H1 (cell line): Measurements from ENCODE around the gene GALNT6. TPM values are rescaled to one million over a fixed set of nuclear protein-coding genes. Genes with fewer than 3 reads are reported as not detected.

Experiments used
- CTCF ChIA-PET: fragments of 300-600 bp; sonication (Branson Sonifier 250); formaldehyde crosslinking; loops from one replicate; lab custom pipeline; 2021; ENCODE audit not compliant: partially characterized antibody; lab: Charles Lee
- POLR2A ChIA-PET: fragments of 300-600 bp; sonication (Branson Sonifier 250); formaldehyde crosslinking; loops from one replicate; lab custom pipeline; 2021; ENCODE audit warnings: inconsistent platforms; ENCODE audit not compliant: partially characterized antibody; lab: Charles Lee
- DNase-seq, 2 experiments: peaks; one replicate each; pipeline versions ENCODE4 v3.0.0 to v3.0.0-alpha.2; 2010 to 2022; ENCODE audit warnings: low spot score in 2 of 2, low read depth in 1 of 2, mixed read lengths in 1 of 2
- FAIRE-seq: peaks from 2 replicates; lab custom pipeline; 2011; peaks lifted over from hg19 to GRCh38; lab: Jason Lieb, UNC
- H2AFZ ChIP-seq: 2 replicates; pipeline ENCODE4 v1.8.1; 2012; ENCODE audit warnings: low read length, inconsistent platforms
- H2AK5ac ChIP-seq: 2 replicates; pipeline ENCODE4 v1.6.1; 2013; ENCODE audit warnings: low read depth, low read length
- H2BK120ac ChIP-seq: replicated peaks from 2 replicates; pipeline ENCODE3; 2013; ENCODE audit warnings: low read depth, low read length, inconsistent platforms
- H2BK12ac ChIP-seq: 2 replicates; pipeline ENCODE4 v1.6.1; 2013; ENCODE audit warnings: low read depth, low read length
- H2BK15ac ChIP-seq: 2 replicates; pipeline ENCODE4 v1.6.1; 2013; ENCODE audit warnings: low read length
- H2BK20ac ChIP-seq: 2 replicates; pipeline ENCODE4 v1.6.1; 2013; ENCODE audit warnings: low read length
- H2BK5ac ChIP-seq: 2 replicates; pipeline ENCODE4 v1.6.1; 2013; ENCODE audit warnings: low read depth, low read length
- H3K14ac ChIP-seq: 2 replicates; pipeline ENCODE4 v1.6.1; 2013; ENCODE audit warnings: inconsistent platforms; ENCODE audit not compliant: insufficient read length
- H3K18ac ChIP-seq: 2 replicates; pipeline ENCODE4 v1.6.1; 2013; ENCODE audit warnings: low read length; ENCODE audit errors: extremely low read depth
- H3K23ac ChIP-seq: 2 replicates; pipeline ENCODE4 v1.6.1; 2013; ENCODE audit warnings: inconsistent platforms; ENCODE audit not compliant: insufficient read length
- H3K23me2 ChIP-seq: 2 replicates; pipeline ENCODE4 v1.6.1; 2013; ENCODE audit warnings: low read depth, low read length
- H3K27ac ChIP-seq: 2 replicates; pipeline ENCODE4 v1.6.1; 2011; ENCODE audit warnings: low read depth, low read length, inconsistent platforms
- H3K27me3 ChIP-seq, 4 experiments: replicated peaks in 1 of 4; 1 replicate in 1 of 4; 2 replicates in 3 of 4; pipeline versions ENCODE4 v1.6.1 to v1.8.1; 2011 to 2013; ENCODE audit warnings: low read length in 3 of 4, mild to moderate bottlenecking in 3 of 4, inconsistent platforms in 2 of 4, mixed read lengths in 2 of 4, moderate library complexity in 1 of 4; ENCODE audit not compliant: control insufficient read depth in 3 of 4, insufficient read depth in 3 of 4; ENCODE audit errors: extremely low read depth in 1 of 4
- H3K36me3 ChIP-seq, 4 experiments: 2 replicates each; pipeline versions ENCODE4 v1.6.1 to v1.8.1; 2011 to 2013; ENCODE audit warnings: mild to moderate bottlenecking in 4 of 4, low read length in 3 of 4, moderate library complexity in 2 of 4, control low read depth in 1 of 4, inconsistent platforms in 1 of 4; ENCODE audit not compliant: insufficient read depth in 4 of 4, control insufficient read depth in 2 of 4
- H3K4ac ChIP-seq: replicated peaks from 2 replicates; pipeline ENCODE3; 2013; ENCODE audit warnings: low read length, low read depth, mixed read lengths, inconsistent platforms; ENCODE audit not compliant: insufficient read length
- H3K4me1 ChIP-seq, 4 experiments: replicated peaks in 1 of 4; 1 replicate in 1 of 4; 2 replicates in 3 of 4; pipeline versions ENCODE4 v1.6.1 to v1.8.1; 2011 to 2013; ENCODE audit warnings: low read length in 3 of 4, inconsistent platforms in 2 of 4, mixed read lengths in 1 of 4; ENCODE audit not compliant: insufficient read depth in 4 of 4, control insufficient read depth in 3 of 4
- H3K4me2 ChIP-seq, 2 experiments: 2 replicates each; pipeline versions ENCODE4 v1.6.1 to v1.8.1; 2011 to 2013; ENCODE audit warnings: low read depth in 2 of 2, low read length in 2 of 2, control low read depth in 1 of 2, inconsistent platforms in 1 of 2, mild to moderate bottlenecking in 1 of 2; ENCODE audit not compliant: insufficient read depth in 1 of 2
- H3K4me3 ChIP-seq, 4 experiments: fragments of 200-600, 300-600 bp in 1 of 4; sonication (generic), shearing (Covaris generic), sonication (Bioruptor Twin) in 1 of 4; 2 replicates each; pipeline versions ENCODE4 v1.5.1 to v1.8.1; 2011 to 2016; ENCODE audit warnings: low read length in 4 of 4, low read depth in 3 of 4, control low read depth in 2 of 4, inconsistent platforms in 2 of 4, mild to moderate bottlenecking in 2 of 4, mixed read lengths in 1 of 4, moderate library complexity in 1 of 4; ENCODE audit not compliant: insufficient read depth in 2 of 4; ENCODE audit errors: extremely low read depth in 1 of 4
- H3K56ac ChIP-seq: replicated peaks from 2 replicates; pipeline ENCODE3; 2013; ENCODE audit warnings: low read depth, mild to moderate bottlenecking, mixed read lengths, low read length, inconsistent platforms; ENCODE audit not compliant: insufficient read length
- H3K79me1 ChIP-seq: 2 replicates; pipeline ENCODE4 v1.6.1; 2013; ENCODE audit warnings: low read depth, low read length, control low read depth
- H3K79me2 ChIP-seq, 2 experiments: 2 replicates each; pipeline versions ENCODE4 v1.6.1 to v1.8.1; 2012 to 2013; ENCODE audit warnings: low read length in 2 of 2, mild to moderate bottlenecking in 2 of 2, inconsistent platforms in 1 of 2; ENCODE audit not compliant: insufficient read depth in 2 of 2, control insufficient read depth in 1 of 2
- H3K9ac ChIP-seq, 4 experiments: replicated peaks in 1 of 4; 1 replicate in 1 of 4; 2 replicates in 3 of 4; pipeline versions ENCODE4 v1.6.1 to v1.8.1; 2011 to 2013; ENCODE audit warnings: low read depth in 3 of 4, low read length in 3 of 4, control low read depth in 2 of 4, mild to moderate bottlenecking in 2 of 4, moderate library complexity in 2 of 4, inconsistent platforms in 1 of 4; ENCODE audit errors: extremely low read depth in 1 of 4
- H3K9me3 ChIP-seq, 2 experiments: 2 replicates each; pipeline versions ENCODE4 v1.6.1 to v1.8.1; 2012 to 2013; ENCODE audit warnings: mild to moderate bottlenecking in 2 of 2, moderate library complexity in 2 of 2, control low read depth in 1 of 2, inconsistent platforms in 1 of 2, low read depth in 1 of 2, low read length in 1 of 2, mixed read lengths in 1 of 2; ENCODE audit not compliant: insufficient read depth in 2 of 2
- H4K20me1 ChIP-seq, 2 experiments: replicated peaks in 1 of 2; 2 replicates each; pipeline versions ENCODE3 to v1.8.1; 2011 to 2013; ENCODE audit warnings: inconsistent platforms in 2 of 2, low read length in 2 of 2, mild to moderate bottlenecking in 1 of 2; ENCODE audit not compliant: insufficient read depth in 2 of 2, control insufficient read depth in 1 of 2
- H4K5ac ChIP-seq: 2 replicates; pipeline ENCODE4 v1.6.1; 2013; ENCODE audit warnings: low read length, low read depth, mixed read lengths, inconsistent platforms; ENCODE audit not compliant: insufficient read length
- H4K8ac ChIP-seq: 2 replicates; pipeline ENCODE4 v1.8.0; 2013; ENCODE audit warnings: mild to moderate bottlenecking, moderate library complexity, low read length, inconsistent platforms; ENCODE audit not compliant: insufficient read depth; ENCODE audit errors: extremely low read depth
- H4K91ac ChIP-seq: replicated peaks from 2 replicates; pipeline ENCODE3; 2013; ENCODE audit warnings: low read length, mixed read lengths, inconsistent platforms; ENCODE audit not compliant: insufficient read length
- ASH2L ChIP-seq: fragments of 200-600, 300-600 bp; sonication (generic); IDR thresholded peaks from one replicate; pipeline ENCODE4 v1.7.1; 2017; ENCODE audit warnings: low read length
- CBX8 ChIP-seq: fragments of 300-800, 300-1000 bp; sonication (generic); IDR thresholded peaks from 2 replicates; pipeline ENCODE4 v1.7.1; 2016; ENCODE audit warnings: low read depth, low read length, borderline replicate concordance
- NANOG ChIP-seq: IDR thresholded peaks from 2 replicates; pipeline ENCODE4 v1.6.1; 2011; ENCODE audit warnings: low read length, low read depth, mild to moderate bottlenecking, inconsistent platforms; ENCODE audit not compliant: insufficient read depth, poor library complexity, severe bottlenecking
- RBBP5 ChIP-seq: IDR thresholded peaks from 2 replicates; pipeline ENCODE4 v1.7.1; 2012; ENCODE audit warnings: low read depth, mild to moderate bottlenecking, inconsistent platforms, low read length, moderate library complexity, borderline replicate concordance
- RFX5 ChIP-seq: IDR thresholded peaks from 2 replicates; pipeline ENCODE4 v1.6.1; 2011; ENCODE audit warnings: low read depth, low read length, improper control_type of control experiment, borderline replicate concordance
- SIRT6 ChIP-seq: IDR thresholded peaks from one replicate; pipeline ENCODE4 v1.7.1; 2012; ENCODE audit warnings: low read length, inconsistent platforms
- SIX5 ChIP-seq: IDR thresholded peaks from 2 replicates; pipeline ENCODE4 v1.6.1; 2011; ENCODE audit warnings: mild to moderate bottlenecking, low read depth, low read length
- WGBS, 2 experiments: shearing (Covaris generic) in 1 of 2; methylation state at CpG; one replicate each; pipeline versions ENCODE4 v1.1.6 to v1.1.7; 2013 to 2015; ENCODE audit warnings: low lambda C conversion rate in 2 of 2, mixed read lengths in 2 of 2, inconsistent platforms in 1 of 2, low coverage in 1 of 2, missing lambda C conversion rate in 1 of 2; ENCODE audit not compliant: insufficient replicate concordance in 2 of 2, insufficient coverage in 1 of 2, insufficient read length in 1 of 2; ENCODE audit errors: extremely low coverage in 1 of 2, missing lambda C conversion rate in 1 of 2; 5-methylcytosine and 5-hydroxymethylcytosine counted together
- polyA plus RNA-seq, 7 experiments: library from polyadenylated mRNA; depleted of rRNA in 3 of 7; stranded (reverse) in 5 of 7; unstranded in 2 of 7; fragments of >200 nt in 5 of 7; fragments of 200-250 nt in 2 of 7; gene quantifications; 1 replicate in 5 of 7; 2 replicates in 1 of 7; 4 replicates in 1 of 7; pipeline versions ENCODE4 v1.2.1 to v1.2.3, GENCODE V29; 2011 to 2013; ENCODE audit warnings: missing spikeins in 2 of 7, mixed read lengths in 2 of 7
- total RNA-seq: library from RNA; stranded (reverse); fragmentation: NEBNext Ultra II Directional; extraction: Animal tissue kit (Norgen Biotek cat#: 25700); gene quantifications from 2 replicates; pipeline ENCODE4 v1.2.1, GENCODE V29; 2021

Gene GALNT6
- total and polyA plus RNA-seq, 2 of the 8 experiments (the other 6 are each of a cell fraction or from before 2014, with no cell fraction given): 5.8 to 10.7 TPM

- WGBS, 2 experiments: 79% methylated on average over 1 of the region's 1 CpG; no CpG with 5 or more reads in 1 of the 2 experiments
- no peak overlapping the region for H3K56ac ChIP-seq
- no peak overlapping the region for H3K18ac ChIP-seq
- CTCF ChIA-PET: no interaction called here
- no peaks in the 10 kb centered on the region for H3K23me2 ChIP-seq
- no peak overlapping the region for H2AFZ ChIP-seq
- H2BK120ac ChIP-seq: no peak overlapping the region
- H3K23ac ChIP-seq: no peak overlapping the region
- H2BK5ac ChIP-seq: no peak overlapping the region
- no peaks in the 10 kb centered on the region for H3K79me2 ChIP-seq
- TF ChIP-seq RBBP5 (no peak), SIX5 (no peak), RFX5 (no peak), ASH2L (no peak), SIRT6 (no peak), CBX8 (no peak), NANOG (no peak)
- TF ChIP-seq, all 59 proteins: peak for 0
- 0 out of 8 replicates have a peak overlapping the region, but pooled peaks of 1 of the 4 experiments have one; percentile 1 for H3K4me3 ChIP-seq
- FAIRE-seq: peak; percentile 65
- H3K4me1 ChIP-seq: peaks cover 0 to 7% (median 0%) of the 10 kb centered on the region in 4 experiments; a peak in 1 of 7 replicates
- no peak overlapping the region for H2AK5ac ChIP-seq
- H3K4me2 ChIP-seq: no peak overlapping the region; a peak in 1 of 4 replicates
- H4K5ac ChIP-seq: no peak overlapping the region
- H3K4ac ChIP-seq: no peak overlapping the region
- POLR2A ChIA-PET: no interaction called here
- no peak overlapping the region for H4K91ac ChIP-seq
- H2BK15ac ChIP-seq: no peak overlapping the region
- H3K9me3 ChIP-seq: no peaks in the 10 kb centered on the region
- no peak overlapping the region for H3K27ac ChIP-seq
- H3K36me3 ChIP-seq: no peaks in the 10 kb centered on the region
- no peaks in the 10 kb centered on the region for H3K79me1 ChIP-seq
- no peak overlapping the region for H3K14ac ChIP-seq
- no peak overlapping the region for H4K8ac ChIP-seq
- no peak for DNase-seq
- no peaks in the 10 kb centered on the region for H4K20me1 ChIP-seq
- H3K27me3 ChIP-seq: no peaks in the 10 kb centered on the region
- H2BK12ac ChIP-seq: no peak overlapping the region
- no peak overlapping the region for H3K9ac ChIP-seq
- H2BK20ac ChIP-seq: no peak overlapping the region
Observed at GRCh38 chr12:51434305-51434704, 43.1 kb upstream of the GALNT6 start.
